Immature natural killer cell (primary cell): ENCODE data around the gene ENTPD3. TPM values are rescaled to one million over a fixed set of nuclear protein-coding genes. Genes with fewer than 3 reads are reported as not detected.

ENCODE experiments used
- DNase-seq, 3 donors: peaks; one replicate each; pipeline ENCODE4 v3.0.0; 2022; ENCODE audit warnings: mixed read lengths in 1 of 3
- H3K27ac Mint-ChIP-seq, 6 donors: one replicate each; pipeline ENCODE4 v1.8.0; 2020; ENCODE audit warnings: mixed read lengths in 6 of 6, mild to moderate bottlenecking in 5 of 6, inconsistent platforms in 4 of 6, moderate library complexity in 3 of 6
- H3K27me3 Mint-ChIP-seq, 3 donors: one replicate each; pipeline ENCODE4 v1.8.0; 2020 to 2021; ENCODE audit warnings: low read depth in 3 of 3, mild to moderate bottlenecking in 3 of 3, mixed read lengths in 3 of 3, moderate library complexity in 3 of 3, inconsistent platforms in 1 of 3
- H3K36me3 Mint-ChIP-seq, 3 donors: one replicate each; pipeline ENCODE4 v1.8.0; 2020; ENCODE audit warnings: mixed read lengths in 3 of 3, inconsistent platforms in 2 of 3, mild to moderate bottlenecking in 2 of 3
- H3K4me1 Mint-ChIP-seq, 2 donors: one replicate each; pipeline ENCODE4 v1.8.0; 2020; ENCODE audit warnings: inconsistent platforms in 2 of 2, mild to moderate bottlenecking in 2 of 2, mixed read lengths in 2 of 2, moderate library complexity in 1 of 2
- H3K4me3 Mint-ChIP-seq, 5 donors: one replicate each; pipeline ENCODE4 v1.8.0; 2020; ENCODE audit warnings: mild to moderate bottlenecking in 5 of 5, mixed read lengths in 5 of 5, inconsistent platforms in 3 of 5, moderate library complexity in 3 of 5
- H3K9me3 Mint-ChIP-seq, 6 donors: one replicate each; pipeline ENCODE4 v1.8.0; 2020; ENCODE audit warnings: mild to moderate bottlenecking in 6 of 6, mixed read lengths in 6 of 6, inconsistent platforms in 4 of 6, moderate library complexity in 3 of 6
- polyA plus RNA-seq, 3 donors: library from polyadenylated mRNA; unstranded; fragments of 300-500 nt; fragmentation: Illumina TruSeq; gene quantifications; one replicate each; pipeline ENCODE4 v1.2.3, GENCODE V29; 2021

ENTPD3 gene, protein sequence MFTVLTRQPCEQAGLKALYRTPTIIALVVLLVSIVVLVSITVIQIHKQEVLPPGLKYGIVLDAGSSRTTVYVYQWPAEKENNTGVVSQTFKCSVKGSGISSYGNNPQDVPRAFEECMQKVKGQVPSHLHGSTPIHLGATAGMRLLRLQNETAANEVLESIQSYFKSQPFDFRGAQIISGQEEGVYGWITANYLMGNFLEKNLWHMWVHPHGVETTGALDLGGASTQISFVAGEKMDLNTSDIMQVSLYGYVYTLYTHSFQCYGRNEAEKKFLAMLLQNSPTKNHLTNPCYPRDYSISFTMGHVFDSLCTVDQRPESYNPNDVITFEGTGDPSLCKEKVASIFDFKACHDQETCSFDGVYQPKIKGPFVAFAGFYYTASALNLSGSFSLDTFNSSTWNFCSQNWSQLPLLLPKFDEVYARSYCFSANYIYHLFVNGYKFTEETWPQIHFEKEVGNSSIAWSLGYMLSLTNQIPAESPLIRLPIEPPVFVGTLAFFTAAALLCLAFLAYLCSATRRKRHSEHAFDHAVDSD
- polyA plus RNA-seq, result not detected

DNA sequence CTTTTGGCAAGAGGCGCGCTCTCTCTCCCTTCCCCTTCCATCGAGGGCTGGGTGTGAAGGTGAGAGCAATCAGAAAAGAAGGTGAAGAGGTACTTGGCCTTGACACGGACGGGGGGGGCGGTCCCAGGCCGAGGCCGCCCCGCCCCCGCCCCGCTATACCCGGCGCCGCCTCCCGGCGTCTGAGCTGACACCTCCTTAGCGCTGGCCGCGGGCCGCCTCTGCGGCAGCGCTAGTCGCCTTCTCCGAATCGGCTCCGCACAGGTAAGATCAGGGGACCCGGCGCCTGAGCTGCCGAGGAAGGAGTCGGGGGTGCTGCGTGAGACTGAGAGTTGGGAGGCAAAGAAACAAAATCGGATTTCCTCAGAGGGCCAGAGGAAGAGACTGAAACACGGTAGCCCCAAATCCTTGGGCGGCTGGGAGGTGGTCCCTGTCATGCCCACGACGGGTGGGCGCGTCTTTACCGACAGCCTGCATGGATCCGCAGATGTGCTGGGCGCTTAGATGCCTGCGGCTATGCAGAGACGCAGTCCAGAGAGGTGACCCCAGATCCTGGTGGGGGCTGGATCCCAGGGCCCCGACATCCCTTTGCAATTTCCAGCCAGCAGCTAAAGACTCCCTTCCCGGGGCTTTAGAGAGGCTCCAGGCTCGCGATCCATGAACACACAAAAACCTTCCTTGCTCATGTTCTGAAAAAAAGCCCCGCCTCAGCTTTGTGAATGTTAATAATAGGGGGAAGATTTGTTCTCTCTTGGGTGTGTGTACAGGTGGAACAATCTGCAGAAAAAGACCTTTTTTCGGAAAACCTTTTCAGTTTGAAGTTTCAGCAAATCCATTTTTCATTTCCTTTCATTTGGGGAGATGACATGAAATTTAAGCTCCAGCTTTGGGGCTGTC lies at the start of gene ENTPD3:
TSS of gene ENTPD3 (plus strand) at position 184 of the 894 bp plus-strand sequence. CDS start 874 bp downstream, outside the sequence.
- Mint-ChIP-seq H3K36me3 (peaks cover 0 to 5% (median 3%) of the 10 kb centered on the region in 3 donors), H3K27me3 (peaks cover 8 to 9% (median 8%) of the 10 kb centered on the region in 3 donors)
- peak in 1 of 3 donors; percentile 16 for DNase-seq

DNA sequence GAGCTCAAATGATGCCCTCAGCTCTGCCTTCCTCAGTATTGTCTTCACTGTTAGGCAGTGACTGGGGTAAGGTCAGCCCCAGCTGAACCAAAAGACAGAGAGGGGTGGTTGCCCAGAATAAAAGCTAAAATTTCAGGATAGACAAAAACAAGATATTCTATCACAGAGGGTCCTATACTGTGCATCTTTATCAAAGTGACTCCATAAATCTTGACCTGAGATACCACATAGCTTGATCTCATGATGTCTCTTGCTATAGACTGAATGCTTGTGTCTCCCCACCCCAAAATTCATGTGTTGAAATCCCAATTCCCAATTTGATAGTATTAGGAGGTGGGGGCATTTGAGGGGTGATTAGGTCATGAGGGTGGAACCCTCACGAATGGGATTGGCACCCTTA lies 47.1 kb upstream of the ENTPD3 start:
- Mint-ChIP-seq H3K9me3 (no peaks in the 10 kb centered on the region), H3K36me3 (no peaks in the 10 kb centered on the region), H3K4me1 (no peaks in the 10 kb centered on the region), H3K4me3 (no peak overlapping the region), H3K27ac (no peak overlapping the region), H3K27me3 (peaks cover 0 to 6% (median 0%) of the 10 kb centered on the region in 3 donors)
- no peak for DNase-seq

More for the DNA sequence above, at the start of gene ENTPD3:
- Mint-ChIP-seq H3K27ac (no peak within 1 kb of the TSS), H3K4me1 (peaks cover 6 to 15% of the 10 kb centered on the region in 2 donors), H3K9me3 (no peaks in the 10 kb centered on the region), H3K4me3 (peak within 1 kb of the TSS; percentile 56 to 79 (median 69))

DNA sequence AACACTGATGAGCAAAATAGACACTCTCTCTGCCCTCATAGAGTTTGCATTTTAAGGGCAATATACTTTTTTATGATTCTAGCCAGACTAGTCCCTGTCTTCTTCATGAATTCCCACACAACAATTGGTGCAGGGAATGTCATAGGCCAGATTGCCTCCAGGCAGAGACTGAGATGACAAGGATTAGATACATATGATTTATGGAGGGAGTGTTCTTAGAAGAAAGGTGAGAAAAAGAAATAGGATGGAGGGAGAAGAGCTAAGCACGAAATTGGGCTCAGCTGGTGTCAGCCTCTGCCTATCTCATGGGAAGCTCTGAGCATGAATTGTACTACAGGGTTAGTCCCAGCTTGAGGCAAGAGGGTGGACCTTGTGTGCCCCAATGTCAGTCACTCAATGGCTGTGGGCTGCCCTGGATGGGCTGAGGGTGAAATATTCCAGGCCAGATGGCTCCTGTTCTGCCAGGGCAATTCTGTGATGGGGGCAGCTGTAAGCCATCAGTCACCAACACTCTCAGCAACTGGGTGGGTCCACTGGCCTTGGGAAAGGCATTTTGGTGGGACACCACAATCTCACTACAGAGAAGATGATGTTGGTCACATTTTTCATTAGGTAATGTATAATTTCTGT lies 46.3 kb upstream of the ENTPD3 start:
- no peak overlapping the region for H3K27ac Mint-ChIP-seq
- no peaks in the 10 kb centered on the region for H3K36me3 Mint-ChIP-seq
- no peaks in the 10 kb centered on the region for H3K4me1 Mint-ChIP-seq
- H3K9me3 Mint-ChIP-seq, result no peaks in the 10 kb centered on the region
- no peak overlapping the region for H3K4me3 Mint-ChIP-seq
- no peak for DNase-seq
- H3K27me3 Mint-ChIP-seq, result peaks cover 0 to 6% (median 0%) of the 10 kb centered on the region in 3 donors

DNA sequence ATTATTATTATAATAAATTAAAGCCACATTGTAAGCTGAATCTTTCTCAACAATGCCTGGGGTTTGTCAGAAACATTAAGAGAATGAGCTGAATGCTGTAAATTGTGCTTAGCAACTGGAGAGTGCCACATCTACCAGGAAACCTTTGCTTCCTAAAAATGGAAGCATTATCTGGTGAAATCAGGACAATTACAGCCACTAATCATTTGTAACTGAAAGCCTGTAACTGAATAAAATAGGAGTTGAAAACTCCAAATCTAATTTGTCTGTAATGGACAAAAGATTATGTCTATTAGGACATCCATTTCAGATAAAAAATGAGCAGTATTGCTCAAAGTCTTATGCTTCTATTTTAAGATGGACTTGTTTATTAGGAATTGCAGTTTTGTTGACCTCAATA lies 45.3 kb upstream of the ENTPD3 start:
- DNase-seq, result no peak
- no peak overlapping the region for H3K4me3 Mint-ChIP-seq
- no peaks in the 10 kb centered on the region for H3K4me1 Mint-ChIP-seq
- H3K9me3 Mint-ChIP-seq, result no peaks in the 10 kb centered on the region
- H3K27ac Mint-ChIP-seq, result no peak overlapping the region
- peaks cover 0 to 6% (median 0%) of the 10 kb centered on the region in 3 donors for H3K27me3 Mint-ChIP-seq
- no peaks in the 10 kb centered on the region for H3K36me3 Mint-ChIP-seq

DNA sequence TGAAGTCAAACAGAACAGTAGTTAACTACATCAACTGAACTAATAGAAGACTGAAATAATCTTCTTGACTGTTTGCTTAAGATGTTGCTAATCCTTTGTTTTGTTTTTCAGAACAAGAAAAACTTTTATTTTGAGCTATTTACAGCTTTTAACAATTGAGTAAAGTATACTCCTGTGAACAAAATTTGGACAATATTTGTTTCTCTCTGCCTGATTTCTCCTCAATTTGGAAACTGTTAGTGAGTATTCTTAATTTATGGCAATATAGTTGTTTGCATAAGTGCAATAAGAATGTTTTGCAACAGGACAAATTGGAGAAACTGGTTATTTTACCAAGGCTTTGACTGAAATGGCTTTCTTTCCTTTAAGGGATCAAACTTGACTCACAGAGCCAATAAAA lies 36.5 kb upstream of the ENTPD3 start:
- no peak for DNase-seq
- Mint-ChIP-seq H3K27ac (no peak overlapping the region), H3K4me1 (no peaks in the 10 kb centered on the region), H3K36me3 (no peaks in the 10 kb centered on the region), H3K9me3 (no peaks in the 10 kb centered on the region), H3K4me3 (no peak overlapping the region), H3K27me3 (peaks cover 6 to 20% (median 6%) of the 10 kb centered on the region in 3 donors)

DNA sequence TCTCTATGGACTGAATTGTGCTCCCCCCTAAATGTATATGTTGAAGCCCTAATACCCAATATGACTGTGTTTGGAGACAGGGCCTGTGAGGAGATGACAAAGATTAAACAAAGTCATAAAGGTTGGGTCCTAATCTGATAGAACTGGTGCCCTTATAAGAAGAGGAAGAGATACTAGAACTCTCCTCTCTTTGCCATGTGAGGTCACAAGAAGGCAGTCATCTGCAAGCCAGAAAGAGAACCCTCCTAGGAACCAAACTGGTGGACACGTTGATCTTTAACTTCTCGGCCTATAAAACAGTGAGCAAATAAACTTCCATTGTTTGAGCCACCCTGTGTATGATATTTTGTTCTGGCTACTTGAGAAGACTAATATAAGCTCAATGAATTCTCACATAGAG lies 31.6 kb upstream of the ENTPD3 start:
- H3K9me3 Mint-ChIP-seq, result no peaks in the 10 kb centered on the region
- H3K36me3 Mint-ChIP-seq, result no peaks in the 10 kb centered on the region
- no peak overlapping the region for H3K4me3 Mint-ChIP-seq
- no peak overlapping the region for H3K27ac Mint-ChIP-seq
- H3K4me1 Mint-ChIP-seq, result no peaks in the 10 kb centered on the region
- peaks cover 3 to 14% (median 6%) of the 10 kb centered on the region in 3 donors for H3K27me3 Mint-ChIP-seq
- DNase-seq, result no peak

DNA sequence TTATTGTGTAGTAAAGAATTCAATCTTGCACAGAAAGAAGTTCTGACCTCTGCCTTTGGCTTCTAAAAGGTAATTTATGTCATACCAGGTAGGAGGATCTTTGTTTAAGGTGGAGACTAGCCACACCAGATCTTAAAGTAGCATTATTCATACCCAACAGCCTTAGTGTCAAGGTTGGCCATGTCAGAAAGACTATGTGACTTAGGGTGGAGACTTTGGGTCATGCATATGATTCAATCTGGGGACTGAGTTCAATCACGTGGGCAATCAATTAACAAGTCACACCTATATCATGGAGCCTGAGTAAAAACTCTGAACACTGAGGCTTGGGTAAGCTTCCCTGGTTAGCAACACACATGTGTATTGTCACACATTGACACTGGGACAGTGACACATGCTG lies 28.5 kb upstream of the ENTPD3 start:
- peaks cover 0 to 14% (median 1%) of the 10 kb centered on the region in 3 donors for H3K27me3 Mint-ChIP-seq
- H3K4me1 Mint-ChIP-seq, result no peaks in the 10 kb centered on the region
- H3K9me3 Mint-ChIP-seq, result peaks cover 0 to 2% (median 0%) of the 10 kb centered on the region in 6 donors
- no peak overlapping the region for H3K4me3 Mint-ChIP-seq
- no peak for DNase-seq
- no peak overlapping the region for H3K27ac Mint-ChIP-seq
- no peaks in the 10 kb centered on the region for H3K36me3 Mint-ChIP-seq

DNA sequence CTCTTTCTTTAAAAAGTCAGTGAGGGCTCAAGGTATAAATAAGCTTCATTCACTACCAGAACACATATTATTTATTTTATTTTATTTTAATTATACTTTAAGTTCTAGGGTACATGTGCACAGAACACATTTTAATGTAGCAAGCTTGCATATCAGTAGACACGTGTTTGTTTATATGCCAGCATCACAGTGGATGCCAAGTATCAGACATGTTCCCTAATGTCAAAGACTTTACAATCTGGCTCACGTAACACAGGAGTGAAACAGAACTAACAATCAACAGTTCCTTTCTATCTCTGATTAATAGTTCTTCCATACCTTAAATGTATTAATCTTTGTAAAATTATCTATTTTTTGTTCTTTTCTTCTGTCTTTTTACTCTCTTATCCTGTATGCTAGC lies 23.3 kb upstream of the ENTPD3 start:
- Mint-ChIP-seq H3K4me3 (no peak overlapping the region), H3K27me3 (peaks cover 2 to 7% (median 5%) of the 10 kb centered on the region in 3 donors), H3K36me3 (no peaks in the 10 kb centered on the region), H3K9me3 (peaks cover 0 to 3% (median 0%) of the 10 kb centered on the region in 6 donors), H3K4me1 (no peaks in the 10 kb centered on the region), H3K27ac (no peak overlapping the region)
- no peak for DNase-seq

DNA sequence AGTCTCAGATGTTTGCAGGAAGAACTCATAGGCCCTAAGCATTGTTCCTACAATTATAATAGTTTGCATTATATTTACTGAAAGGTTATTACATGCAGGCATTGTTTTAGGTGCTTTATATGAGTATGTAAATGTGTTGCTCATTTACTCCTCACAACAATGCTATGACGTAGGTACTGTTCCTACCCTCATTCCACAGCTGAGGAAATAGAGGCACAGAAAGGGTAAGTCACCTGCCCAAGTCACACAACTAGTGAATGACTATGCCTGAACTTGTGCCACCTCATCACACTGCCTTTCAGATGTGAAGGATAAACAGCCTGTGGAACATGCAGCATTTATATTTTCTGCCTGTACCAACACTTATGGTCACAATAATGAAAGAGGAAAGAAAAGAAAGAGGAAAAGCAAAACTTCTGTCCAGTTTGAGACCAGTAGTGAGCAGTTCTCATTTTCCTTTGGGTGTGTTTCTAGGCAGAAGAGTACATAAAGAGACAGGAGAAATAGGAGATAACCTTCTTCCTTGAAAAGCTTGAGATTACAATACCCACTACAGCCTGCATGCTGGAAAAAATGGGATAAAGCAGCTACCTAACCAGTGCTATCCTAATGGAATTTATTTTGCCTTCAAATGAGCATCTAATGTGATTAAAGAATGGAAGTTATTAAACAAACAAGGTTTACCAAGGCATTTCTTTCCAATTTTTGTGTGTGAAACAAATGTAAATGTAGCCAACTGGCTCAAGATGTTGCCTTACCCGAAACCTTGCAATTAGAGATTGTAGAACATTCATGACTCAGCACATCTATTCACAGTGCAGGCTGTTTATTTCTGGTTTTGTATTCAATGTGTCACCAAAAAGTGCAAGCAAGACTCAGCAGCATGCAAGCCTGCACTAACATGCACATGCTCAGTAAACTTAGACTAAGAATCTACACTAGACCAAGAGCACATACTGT lies 20.5 kb upstream of the ENTPD3 start:
- Mint-ChIP-seq H3K4me1 (no peaks in the 10 kb centered on the region), H3K4me3 (no peak overlapping the region), H3K9me3 (peaks cover 0 to 3% (median 0%) of the 10 kb centered on the region in 6 donors), H3K27me3 (peaks cover 6 to 12% (median 8%) of the 10 kb centered on the region in 3 donors), H3K27ac (no peak overlapping the region), H3K36me3 (no peaks in the 10 kb centered on the region)
- DNase-seq, result no peak

DNA sequence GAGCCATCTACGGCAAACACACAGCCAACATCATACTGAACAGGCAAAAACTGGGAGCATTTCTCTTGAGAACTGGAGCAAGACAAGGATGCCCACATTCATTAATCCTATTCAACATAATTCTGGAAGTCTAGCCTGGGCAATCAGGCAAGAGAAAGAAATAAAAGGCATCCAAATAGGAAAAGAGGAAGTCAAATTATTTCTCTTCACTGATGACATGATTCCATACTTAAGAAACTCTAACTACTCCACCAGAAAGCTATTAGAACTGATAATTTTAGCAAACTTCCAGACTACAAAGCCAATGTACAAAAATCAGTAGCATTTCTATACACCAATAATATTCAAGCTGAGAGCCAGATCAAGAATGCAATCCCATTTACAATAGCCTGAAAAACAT lies 17.3 kb upstream of the ENTPD3 start:
- no peak overlapping the region for H3K4me3 Mint-ChIP-seq
- H3K27me3 Mint-ChIP-seq, result peaks cover 6 to 14% (median 10%) of the 10 kb centered on the region in 3 donors
- no peaks in the 10 kb centered on the region for H3K36me3 Mint-ChIP-seq
- no peaks in the 10 kb centered on the region for H3K9me3 Mint-ChIP-seq
- no peak overlapping the region for H3K27ac Mint-ChIP-seq
- no peaks in the 10 kb centered on the region for H3K4me1 Mint-ChIP-seq
- no peak for DNase-seq

DNA sequence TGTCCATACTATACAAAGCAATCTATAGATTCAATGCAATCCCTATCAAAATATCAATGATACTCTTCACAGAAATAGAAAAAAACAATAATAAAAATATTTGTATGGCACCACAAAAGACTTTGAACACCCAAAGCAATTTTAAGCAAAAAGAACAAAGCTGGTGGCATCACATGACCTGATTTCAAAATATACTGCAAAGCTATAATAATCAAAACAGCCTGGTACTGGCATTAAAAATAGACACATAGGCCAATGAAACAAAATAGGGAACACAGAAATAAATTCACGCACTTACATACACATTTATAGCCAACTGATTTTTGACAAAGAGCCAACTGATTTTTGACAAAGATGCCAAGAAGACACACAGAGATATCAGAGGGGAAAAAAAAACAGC lies 9.2 kb upstream of the ENTPD3 start:
- H3K27ac Mint-ChIP-seq, result no peak overlapping the region
- peaks cover 2 to 6% (median 6%) of the 10 kb centered on the region in 3 donors for H3K27me3 Mint-ChIP-seq
- H3K36me3 Mint-ChIP-seq, result peaks cover 0 to 3% (median 0%) of the 10 kb centered on the region in 3 donors
- no peak overlapping the region for H3K4me3 Mint-ChIP-seq
- DNase-seq, result no peak
- peaks cover 0 to 5% (median 0%) of the 10 kb centered on the region in 6 donors for H3K9me3 Mint-ChIP-seq
- H3K4me1 Mint-ChIP-seq, result no peaks in the 10 kb centered on the region

DNA sequence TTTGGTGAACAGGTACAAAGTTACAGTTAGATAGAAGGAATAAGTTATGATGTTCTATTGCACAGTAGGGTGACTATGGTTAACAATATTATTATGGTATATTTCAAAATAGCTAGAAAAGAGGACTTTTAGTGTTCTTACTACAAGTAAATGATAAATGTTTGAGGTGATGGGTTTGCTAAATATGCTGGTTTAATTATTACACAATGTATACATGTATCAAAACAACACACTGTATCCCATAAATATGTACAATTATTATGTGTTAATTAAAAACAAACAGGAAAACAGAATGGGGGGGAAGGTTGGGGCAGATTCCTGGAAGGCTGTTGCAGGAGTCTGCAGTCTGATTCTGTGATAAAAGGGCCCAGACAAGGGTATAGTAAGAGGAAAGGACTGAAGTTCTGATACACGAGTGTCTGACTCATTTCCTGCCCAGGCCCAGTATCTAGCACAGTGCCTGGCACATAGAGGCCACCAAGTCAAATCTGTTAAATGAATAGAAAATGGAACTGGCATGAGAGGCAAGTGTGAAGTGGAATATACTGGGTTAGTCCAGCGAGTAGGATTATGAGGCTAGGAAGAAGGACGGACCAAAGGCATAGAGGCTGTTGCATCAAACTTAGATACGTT lies 7.2 kb upstream of the ENTPD3 start:
- Mint-ChIP-seq H3K9me3 (peaks cover 0 to 5% (median 0%) of the 10 kb centered on the region in 6 donors), H3K27ac (no peak overlapping the region), H3K4me3 (no peak overlapping the region), H3K36me3 (peaks cover 0 to 3% (median 0%) of the 10 kb centered on the region in 3 donors), H3K4me1 (no peaks in the 10 kb centered on the region), H3K27me3 (peaks cover 5 to 6% (median 6%) of the 10 kb centered on the region in 3 donors)
- no peak for DNase-seq
